ENCODE data around the gene SLC25A22.

- TF ChIP-seq PBX3 (IDR thresholded peaks at IDR 0.05; ENCODE audit: insufficient replicate concordance, low read depth, low read length) (no peak), HDAC6 (IDR thresholded peaks at IDR 0.05; ENCODE audit: unreplicated experiment) (no peak)
These were observed 47.9 kb upstream of the SLC25A22 start for GRCh38 chr11:845872-846495.
